Activated naive CD4-positive, alpha-beta T cell treated with anti-CD3 and anti-CD28 coated beads, Interleukin-2, amount 50 U/mL, for 72 hours (primary cell): Measurements from ENCODE around the gene RORB. TPM values are rescaled to one million over a fixed set of nuclear protein-coding genes. Genes with fewer than 3 reads are reported as not detected.

Experiments
- ATAC-seq, 2 donors: fragments of 150-1000 bp; cut with Tn5 transposase; 2 replicates each; pipeline ENCODE4 v1.10.0; 2021; ENCODE audit warnings: mild to moderate bottlenecking in 2 of 2, moderate library complexity in 2 of 2
- DNase-seq, 2 donors: peaks; one replicate each; pipeline ENCODE4 v3.0.0; 2021 to 2022; ENCODE audit warnings: low spot score in 2 of 2
- H3K27ac Mint-ChIP-seq, 2 donors: one replicate each; pipeline ENCODE4 v1.8.0; 2022; ENCODE audit warnings: mild to moderate bottlenecking in 2 of 2, mixed read lengths in 2 of 2
- H3K36me3 Mint-ChIP-seq, 2 donors: one replicate each; pipeline ENCODE4 v1.8.0; 2022; ENCODE audit warnings: mixed read lengths in 2 of 2
- H3K9me3 Mint-ChIP-seq, 2 donors: one replicate each; pipeline ENCODE4 v1.8.0; 2022; ENCODE audit warnings: mixed read lengths in 2 of 2
- total RNA-seq, 2 donors: library from RNA; stranded (reverse); gene quantifications; one replicate each; pipeline ENCODE4 v1.2.3, GENCODE V29; 2022

The RORB gene
- total RNA-seq, 2 donors from 2014 or later = not detected

DNA sequence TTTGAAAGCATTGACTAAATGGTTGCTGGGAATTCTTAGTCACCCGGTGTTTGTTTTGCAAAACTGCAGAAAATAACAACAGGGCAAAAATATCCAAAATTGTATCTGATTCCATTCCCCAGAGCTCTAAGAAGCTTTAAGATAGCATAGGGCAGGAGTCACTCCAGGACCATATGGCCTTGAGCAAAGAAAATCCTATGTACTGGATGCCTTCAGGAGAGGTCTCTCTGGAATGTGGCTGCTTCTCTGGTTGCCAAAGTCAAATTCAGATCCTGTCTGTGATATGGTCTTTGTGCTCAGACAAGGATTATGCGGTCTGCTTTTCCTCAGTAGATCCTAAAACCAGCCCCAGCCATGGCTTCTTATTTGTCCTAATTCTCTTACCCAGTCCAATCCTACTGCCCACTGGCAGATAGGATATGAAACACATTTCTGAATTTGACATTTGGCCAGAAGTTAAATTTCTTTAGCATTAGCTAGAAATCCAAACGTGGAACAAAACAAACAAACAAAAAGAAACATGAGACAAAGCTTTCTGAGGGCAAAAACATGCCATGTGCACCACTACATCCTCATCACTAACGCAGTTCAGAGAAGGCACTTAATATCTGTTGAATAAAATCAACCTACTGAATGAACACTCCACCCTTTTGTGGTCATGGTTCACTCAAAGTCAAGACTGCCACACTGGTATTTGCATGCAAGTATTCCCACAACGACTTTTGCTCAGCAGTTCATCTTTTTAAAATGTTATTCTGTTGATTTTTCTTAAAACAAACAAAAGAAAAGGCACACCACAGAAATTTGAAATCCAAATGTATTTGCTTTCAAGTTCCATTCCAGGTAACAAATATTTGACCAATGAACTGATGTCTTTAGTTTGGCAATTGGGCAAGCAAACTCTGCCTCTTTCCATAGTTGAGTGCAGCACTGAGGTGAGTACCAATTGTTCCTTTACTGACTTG, 224.8 kb downstream of the RORB start:
- no peak for ATAC-seq
- H3K36me3 Mint-ChIP-seq = no peaks in the 10 kb centered on the region
- no peaks in the 10 kb centered on the region for H3K9me3 Mint-ChIP-seq
- DNase-seq = no peak
- no peak overlapping the region for H3K27ac Mint-ChIP-seq

DNA sequence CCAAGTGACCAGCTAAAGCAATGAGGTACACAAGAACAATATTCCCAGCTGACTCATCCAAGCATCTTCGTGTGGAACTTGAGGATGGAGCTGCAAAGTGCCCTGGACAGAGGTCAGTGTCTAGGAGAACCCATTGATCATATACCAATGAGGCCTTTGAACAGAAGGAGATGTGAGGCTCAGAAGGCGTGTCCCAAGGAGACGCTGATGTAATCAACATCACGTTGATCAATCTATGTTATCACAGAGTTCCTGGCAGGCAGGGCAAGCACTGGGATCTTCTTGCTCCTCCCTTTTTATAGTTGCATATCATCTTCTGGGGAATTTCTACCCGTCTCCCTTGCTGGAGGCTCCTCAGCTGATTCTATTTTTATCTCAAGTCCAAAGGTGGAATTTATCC, 227.2 kb downstream of the RORB start:
- DNase-seq (no peak), ATAC-seq (no peak)
- Mint-ChIP-seq H3K36me3 (no peaks in the 10 kb centered on the region), H3K9me3 (no peaks in the 10 kb centered on the region), H3K27ac (no peak overlapping the region)

DNA sequence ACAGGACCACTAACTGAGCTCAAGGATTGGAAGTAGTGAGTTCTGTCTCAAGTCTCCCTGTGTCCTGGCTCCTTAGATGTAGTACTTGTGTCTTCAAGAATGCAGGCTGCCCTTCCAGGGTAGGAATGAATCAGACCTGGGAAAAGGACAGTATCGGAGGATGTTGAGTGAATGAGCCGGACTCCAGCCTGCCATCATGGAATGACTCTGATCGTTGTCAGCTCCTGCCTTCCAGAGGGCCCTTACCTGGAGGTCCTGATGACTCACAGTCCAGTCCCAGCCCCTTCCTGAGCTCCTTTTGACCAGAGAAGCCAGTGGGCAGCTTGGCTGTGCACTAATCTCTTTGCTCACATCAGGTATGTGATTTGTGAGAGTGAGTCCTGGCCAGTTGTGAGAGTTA, 229.4 kb downstream of the RORB start:
- Mint-ChIP-seq H3K27ac (no peak overlapping the region), H3K36me3 (no peaks in the 10 kb centered on the region), H3K9me3 (no peaks in the 10 kb centered on the region)
- DNase-seq (no peak), ATAC-seq (no peak)

DNA sequence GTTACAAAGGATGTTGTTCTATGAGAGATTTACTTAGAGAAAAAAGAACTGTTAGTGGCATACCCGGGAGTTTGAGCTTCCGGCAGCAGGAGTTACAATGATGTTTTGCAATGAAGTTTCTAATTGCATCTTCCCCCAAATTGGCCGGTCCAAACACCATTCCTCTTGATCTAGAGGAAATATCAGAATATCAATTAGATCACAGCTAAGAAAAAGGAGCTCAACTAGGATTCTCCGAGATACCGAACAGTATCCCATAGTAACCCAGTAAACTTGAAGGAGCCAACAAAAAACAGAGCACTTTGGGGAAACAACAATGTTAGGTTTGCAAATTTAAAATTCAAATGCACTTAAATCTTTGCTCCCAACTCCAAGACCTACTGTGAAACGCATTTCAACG, 231.0 kb downstream of the RORB start:
- Mint-ChIP-seq H3K27ac (no peak overlapping the region), H3K36me3 (no peaks in the 10 kb centered on the region), H3K9me3 (no peaks in the 10 kb centered on the region)
- no peak for ATAC-seq
- DNase-seq = no peak

DNA sequence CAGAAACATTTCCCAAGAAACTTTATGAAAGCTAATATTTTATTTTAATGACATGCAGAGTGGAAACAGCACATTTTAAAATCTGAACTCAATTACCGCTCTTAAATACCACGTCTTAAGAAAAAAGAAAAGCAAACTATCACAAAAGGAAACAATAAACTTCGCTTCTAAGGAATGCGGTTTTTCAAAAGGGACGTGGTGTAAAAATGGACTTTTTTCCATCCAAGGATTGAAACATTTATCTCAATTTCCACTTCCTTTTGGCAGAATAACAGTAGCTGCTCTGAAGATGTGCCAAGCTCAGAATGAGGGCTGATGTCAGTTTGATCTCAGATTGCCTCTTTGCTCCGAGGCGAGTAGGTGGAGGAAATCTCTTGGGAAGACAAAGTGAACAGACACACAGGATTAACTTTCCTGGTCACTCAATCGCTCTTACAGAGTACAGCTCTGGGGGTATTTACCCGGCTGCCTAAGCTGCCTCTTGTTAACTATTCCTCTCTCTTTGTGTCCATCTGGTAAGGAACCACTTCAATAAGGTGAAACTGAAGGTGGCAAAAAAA, 232.1 kb downstream of the RORB start:
- ATAC-seq = no peak
- H3K27ac Mint-ChIP-seq = no peak overlapping the region
- no peak for DNase-seq
- H3K9me3 Mint-ChIP-seq = no peaks in the 10 kb centered on the region
- H3K36me3 Mint-ChIP-seq = no peaks in the 10 kb centered on the region

DNA sequence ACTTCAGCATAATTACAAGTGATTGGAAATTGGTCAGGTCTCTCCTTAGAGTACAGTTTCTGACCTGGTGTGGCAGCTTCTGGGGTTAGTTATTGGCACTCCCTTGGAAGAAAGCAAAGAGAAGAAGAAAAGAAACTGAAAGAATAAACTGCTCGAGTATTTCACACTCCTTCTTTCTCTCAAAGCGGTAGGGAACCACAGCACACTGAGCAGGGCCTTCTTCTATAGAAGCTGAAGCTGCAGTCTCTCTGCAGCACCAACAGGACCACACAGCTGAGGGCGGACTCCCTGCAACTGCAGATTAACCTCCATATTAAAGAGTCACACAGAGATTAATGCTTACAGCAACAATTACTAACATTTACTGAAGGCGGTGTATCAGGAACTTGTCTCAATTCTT, 238.6 kb downstream of the RORB start:
- Mint-ChIP-seq H3K27ac (no peak overlapping the region), H3K36me3 (no peaks in the 10 kb centered on the region), H3K9me3 (no peaks in the 10 kb centered on the region)
- ATAC-seq (no peak), DNase-seq (no peak)

DNA sequence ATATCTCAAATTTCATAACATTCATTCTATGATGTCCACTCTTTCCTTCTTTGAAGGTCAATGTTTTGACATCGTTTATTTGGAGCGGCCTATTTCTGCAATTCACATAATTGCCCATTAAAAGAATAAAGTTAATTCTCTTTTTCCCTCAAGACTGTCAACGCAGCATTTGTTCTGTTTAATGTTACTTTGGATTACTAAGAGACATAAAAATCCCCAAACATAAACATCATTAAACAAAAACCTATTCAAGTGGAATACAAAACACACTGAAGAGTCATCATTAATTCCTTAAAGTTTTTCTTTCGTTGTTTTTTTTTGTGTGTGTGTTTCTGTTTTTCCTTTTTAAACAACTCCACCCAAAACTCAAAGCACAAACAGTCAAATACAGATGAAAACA, 239.5 kb downstream of the RORB start:
- no peak for ATAC-seq
- no peaks in the 10 kb centered on the region for H3K36me3 Mint-ChIP-seq

DNA sequence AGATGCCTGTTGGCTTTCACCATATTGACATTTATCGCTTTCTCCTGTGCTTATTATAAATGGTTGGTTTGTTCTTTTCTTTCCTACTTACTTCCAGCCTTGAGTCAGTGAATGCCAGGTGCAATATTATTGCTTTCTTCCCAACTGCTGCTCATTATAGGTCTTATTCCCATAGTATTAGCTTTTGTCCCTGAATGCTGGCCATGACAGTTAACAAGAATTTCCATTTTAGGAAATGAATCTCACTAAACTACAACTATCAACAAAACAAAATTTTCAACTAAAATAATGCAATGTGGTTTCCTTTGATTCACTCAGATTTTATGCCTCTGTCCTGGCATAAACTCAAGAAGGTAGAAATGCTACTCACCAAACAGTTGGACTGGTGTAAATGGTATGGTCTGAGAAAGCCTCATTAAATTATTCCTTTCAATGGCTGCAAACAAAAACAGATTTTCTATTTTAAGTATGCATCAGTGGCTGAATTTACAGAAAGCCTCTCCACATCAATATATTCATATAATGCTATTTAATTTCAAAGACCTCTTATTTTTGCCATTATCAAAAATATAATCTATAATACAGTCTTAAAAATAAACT, 245.2 kb downstream of the RORB start:
- ATAC-seq (no peak), DNase-seq (no peak)
- no peaks in the 10 kb centered on the region for H3K9me3 Mint-ChIP-seq
- H3K36me3 Mint-ChIP-seq = peaks cover 0 to 6% of the 10 kb centered on the region in 2 donors
- no peak overlapping the region for H3K27ac Mint-ChIP-seq

More for the DNA sequence above, 239.5 kb downstream of the RORB start:
- H3K27ac Mint-ChIP-seq = no peak overlapping the region
- no peak for DNase-seq
- H3K9me3 Mint-ChIP-seq = no peaks in the 10 kb centered on the region
